NCI-H2196 treated with DMSO at 0.1 percent for 48 hours (cell line): ENCODE measurements around the gene ADGB.
"Not testable (repeated sequence)": the region's sequence is repeated elsewhere in the genome, so short reads cannot be mapped to it uniquely, and the experiment has no call there.

Experiments
- DNase-seq: peaks from one replicate; lab custom pipeline; 2025; ENCODE audit not compliant: unreplicated experiment; lab: John Stamatoyannopoulos, UW

ADGB gene

DNA sequence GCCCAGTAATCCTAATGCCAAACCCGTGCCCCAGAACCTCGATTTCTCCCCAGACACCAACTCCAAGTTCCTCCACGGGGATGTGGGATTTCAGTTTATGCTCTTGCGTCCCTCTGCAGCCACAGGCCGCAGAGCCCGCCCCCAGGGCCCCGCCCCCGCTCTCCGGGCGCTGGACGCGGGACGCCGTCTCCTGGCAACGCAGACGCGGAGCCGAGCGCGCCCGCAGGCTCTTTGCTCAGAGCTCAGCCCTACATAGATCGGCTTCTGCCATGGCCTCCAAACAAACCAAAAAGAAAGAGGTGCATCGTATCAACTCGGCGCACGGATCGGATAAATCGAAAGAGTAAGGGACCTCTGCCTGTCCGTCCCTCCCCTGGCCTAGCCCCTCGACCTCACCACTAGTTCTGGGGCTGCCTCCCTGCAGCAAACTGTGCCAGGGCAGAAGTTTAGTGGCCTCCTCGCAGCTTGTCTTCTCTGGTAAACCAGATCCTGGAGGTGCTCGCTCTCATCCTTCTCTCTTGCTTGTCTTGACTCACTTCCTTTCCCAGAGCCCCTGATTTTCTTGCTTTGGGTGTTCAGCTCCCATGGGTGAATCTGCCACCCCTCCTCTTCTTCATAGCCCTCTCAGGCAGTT, at the start of gene ADGB:
ADGB (plus strand) TSS at position 201 of the 634 bp plus-strand sequence; CDS start at position 270, 69 bp downstream.
- no peak for DNase-seq

- no peak for DNase-seq
Measured at GRCh38 chr6:146550911-146551310, 47.9 kb upstream of the ADGB start.

DNA sequence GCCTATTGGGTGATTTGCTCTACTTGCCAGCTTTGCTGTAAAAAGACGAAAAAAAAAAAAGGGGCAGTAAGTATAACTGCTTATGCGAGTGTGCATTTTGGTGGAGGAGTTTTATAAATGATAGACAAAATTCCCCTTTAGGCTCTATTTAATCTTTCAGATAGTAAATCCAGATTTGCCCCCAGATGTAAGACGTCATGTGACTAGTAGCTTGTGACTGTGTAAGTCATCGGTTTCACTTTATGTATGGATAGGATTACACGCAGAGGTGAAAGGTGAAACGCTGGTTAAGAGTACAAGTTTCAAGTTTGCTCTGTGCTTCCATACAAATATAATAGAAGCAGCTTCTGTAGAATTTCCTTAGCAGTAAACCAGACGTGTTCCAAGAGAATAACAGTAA, 47.2 kb upstream of the ADGB start:
- no peak for DNase-seq

GRCh38 chr6:146553377-146554135, 45.2 kb upstream of the ADGB start:
- DNase-seq = no peak

- DNase-seq = no peak
Measured at GRCh38 chr6:146560607-146561006, 38.2 kb upstream of the ADGB start.

DNA sequence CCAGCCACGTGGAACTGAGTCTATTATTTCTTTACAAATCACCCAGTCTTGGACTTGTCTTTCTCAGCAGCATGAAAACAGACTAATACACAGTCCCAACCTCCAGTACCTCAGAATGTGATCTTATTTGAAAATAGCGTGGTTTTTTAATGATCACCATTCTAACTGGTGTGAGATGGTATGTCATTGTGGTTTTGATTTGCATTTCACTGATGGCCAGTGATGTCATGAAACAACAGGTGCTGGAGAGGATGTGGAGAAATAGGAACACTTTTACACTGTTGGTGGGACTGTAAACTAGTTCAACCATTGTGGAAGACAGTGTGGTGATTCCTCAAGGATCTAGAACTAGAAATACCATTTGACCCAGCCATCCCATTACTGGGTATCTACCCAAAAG, 32.1 kb upstream of the ADGB start:
- not testable (repeated sequence) for DNase-seq

DNA sequence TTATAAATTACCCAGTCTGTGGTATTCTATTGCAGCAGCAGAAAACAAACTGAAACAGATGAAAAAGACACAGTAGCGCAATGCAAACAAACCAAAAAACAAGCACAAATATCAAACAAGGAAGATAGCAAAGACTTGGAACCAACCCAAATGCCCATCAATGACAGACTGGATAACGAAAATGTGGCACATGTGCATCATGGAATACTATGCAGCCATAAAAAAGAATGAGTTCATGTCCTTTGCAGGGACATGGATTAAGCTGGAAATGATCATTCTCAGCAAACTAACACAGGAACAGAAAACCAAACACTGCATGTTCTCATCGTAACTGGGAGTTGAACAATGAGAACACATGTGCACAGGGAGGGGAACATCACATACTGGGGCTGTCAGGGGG, 30.2 kb upstream of the ADGB start:
- not testable (repeated sequence) for DNase-seq

DNA sequence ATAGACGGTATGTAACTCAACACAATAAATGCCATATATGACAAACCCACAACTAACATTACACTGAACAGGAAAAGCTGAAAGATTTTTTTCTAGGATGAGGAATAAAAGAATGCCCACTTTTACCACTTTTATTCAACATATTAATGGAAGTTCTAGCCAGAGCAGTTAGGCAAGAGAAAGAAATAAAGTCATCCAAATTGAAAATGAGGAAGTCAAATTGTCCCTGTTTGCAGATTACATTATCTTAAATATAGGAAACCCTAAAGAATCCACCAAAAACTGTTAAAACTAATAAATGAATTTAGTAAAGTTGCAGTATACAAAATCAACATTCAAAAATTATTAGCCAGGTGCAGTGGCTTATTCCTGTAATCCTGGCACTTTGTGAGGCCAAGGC, 24.6 kb upstream of the ADGB start:
- no peak for DNase-seq

DNA sequence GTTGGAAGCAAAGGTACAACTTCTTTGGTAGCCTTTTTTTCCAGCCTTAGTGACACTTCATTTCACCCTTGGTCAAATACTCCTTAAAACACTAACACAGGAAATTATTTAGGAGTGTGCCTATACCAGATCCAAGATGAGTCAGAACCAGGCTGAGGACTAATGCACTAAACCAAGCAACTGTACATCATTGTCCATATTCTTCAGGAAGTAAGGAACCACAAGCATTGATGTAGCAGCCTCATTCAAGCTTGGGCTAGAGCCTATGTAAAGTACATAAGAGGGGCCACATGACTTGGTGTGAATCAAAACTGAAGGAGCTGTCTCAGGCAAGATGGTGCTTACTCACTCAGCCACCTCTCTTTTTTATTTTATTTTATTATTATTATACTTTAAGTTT, 20.7 kb upstream of the ADGB start:
- no peak for DNase-seq

DNA sequence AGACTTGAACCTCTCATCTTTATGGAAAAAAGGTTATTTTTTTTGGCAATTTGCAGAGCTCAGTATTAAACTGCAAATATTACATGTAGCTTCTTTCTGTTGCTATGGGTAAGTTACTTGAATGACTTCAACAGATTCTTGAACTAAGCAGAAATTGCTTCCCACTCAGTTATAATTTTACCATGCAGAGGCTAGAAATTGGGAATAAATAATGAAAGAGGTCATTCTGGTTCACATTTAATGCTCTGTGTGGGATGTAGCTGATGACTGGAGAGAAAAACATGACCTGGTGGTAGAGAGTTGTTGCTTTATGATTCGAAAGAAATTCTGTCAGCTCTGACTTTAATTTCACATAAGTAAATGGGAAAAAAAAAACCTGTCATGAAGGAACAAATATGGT, 16.8 kb upstream of the ADGB start:
- no peak for DNase-seq

DNA sequence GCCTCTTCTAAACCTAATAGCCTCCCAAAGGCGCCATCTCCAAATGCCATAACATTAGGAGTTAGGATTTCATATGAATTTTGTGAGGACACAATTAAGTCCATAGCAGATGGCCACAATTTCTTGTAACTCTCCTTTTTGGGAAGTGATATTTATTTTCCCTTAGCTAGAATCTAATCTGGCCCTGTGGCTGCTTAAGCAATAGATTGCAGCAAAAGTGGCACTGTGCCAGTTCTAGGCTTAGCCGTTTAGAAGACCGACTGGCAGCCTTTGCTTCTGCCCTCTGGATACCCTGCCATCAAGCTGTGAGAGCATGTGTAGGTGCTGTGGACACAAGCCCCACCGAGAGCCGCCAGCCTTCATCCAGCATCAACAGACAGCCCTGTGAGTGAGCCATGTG, 15.9 kb upstream of the ADGB start:
- no peak for DNase-seq

DNA sequence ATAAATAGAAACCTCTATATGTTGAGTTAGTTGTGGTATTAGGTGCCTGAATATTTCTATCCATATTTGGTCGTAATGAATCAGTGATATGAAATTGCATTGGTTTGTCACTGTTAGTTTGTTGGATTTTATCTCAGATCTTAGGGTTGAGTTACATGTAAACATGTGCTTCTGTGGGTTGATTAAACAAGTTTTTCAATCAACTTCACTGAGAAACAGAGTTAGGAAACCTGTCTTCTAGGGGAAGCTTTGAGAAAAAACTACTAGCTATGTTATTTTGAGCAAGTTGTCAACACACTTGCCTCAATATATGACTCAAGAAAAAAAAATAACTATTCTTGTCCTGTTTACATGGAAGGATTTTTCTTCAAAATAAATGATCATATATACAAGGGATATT, 14.8 kb upstream of the ADGB start:
- no peak for DNase-seq

- no peak for DNase-seq
Measured at GRCh38 chr6:146587459-146587858, 11.3 kb upstream of the ADGB start.

DNA sequence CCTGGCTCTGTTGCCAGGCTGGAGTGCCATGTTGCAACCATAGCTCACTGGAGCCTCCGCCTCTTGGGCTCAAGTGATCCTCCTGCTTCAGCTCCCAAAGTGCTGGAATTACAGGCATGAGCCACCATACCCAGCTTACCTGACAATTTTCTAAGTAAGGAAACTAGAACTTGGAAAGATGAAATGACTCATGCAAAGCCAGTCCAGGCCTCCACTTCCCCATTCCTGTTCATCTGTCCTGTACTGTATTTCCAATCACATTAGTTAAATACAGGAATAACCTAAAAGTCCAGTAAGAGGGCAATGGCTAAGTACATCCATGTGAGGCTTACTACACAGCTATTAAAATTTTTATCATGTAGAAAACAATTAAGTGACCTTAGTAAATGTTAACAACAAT, 8.3 kb upstream of the ADGB start:
- DNase-seq = no peak

DNA sequence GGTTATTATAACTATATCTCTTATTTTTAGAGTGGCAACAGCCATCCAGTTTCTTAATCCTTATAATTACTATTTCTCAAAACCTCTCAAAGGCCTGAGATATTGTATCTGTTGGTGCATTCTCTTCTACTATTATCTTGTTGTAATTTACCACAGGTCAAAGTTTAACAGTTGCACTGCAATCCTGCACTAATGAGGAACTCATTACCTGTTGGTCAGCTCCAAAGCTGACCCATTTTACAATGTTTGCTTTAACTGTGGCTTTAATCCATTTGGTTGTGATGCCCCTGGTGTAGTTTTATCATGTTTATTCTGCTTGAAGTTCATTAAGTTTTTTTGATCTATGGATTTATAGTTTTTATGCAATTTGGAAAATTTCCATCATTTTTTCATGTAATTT, 6.3 kb upstream of the ADGB start:
- no peak for DNase-seq

GRCh38 chr6:146593986-146594385, 4.8 kb upstream of the ADGB start:
- DNase-seq = no peak

GRCh38 chr6:146594495-146594894, 4.3 kb upstream of the ADGB start:
- DNase-seq = no peak

- DNase-seq = no peak
Measured at GRCh38 chr6:146595972-146596731, 2.6 kb upstream of the ADGB start.

DNA sequence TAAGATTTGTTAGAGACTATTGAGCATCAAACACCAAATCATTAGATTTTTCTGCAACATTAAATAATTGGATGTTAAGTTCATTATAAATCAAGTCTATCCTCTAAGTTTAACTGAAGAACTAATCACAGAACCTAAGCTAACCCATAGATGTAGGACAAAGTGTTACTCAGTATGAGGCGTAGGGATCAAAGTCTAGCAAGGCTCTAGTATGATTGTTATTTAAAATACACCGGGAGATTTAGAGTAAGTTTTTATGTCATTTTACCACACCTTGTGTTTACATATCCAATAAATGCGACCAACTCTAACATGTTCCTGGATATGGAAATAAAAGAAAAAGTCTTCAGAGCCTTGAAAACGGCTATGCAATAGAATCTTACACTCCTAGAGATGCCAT, 2.6 kb downstream of the ADGB start:
- DNase-seq = no peak

GRCh38 chr6:146602526-146602925, 3.8 kb downstream of the ADGB start:
- DNase-seq = no peak

GRCh38 chr6:146613947-146614346, 15.2 kb downstream of the ADGB start:
- no peak for DNase-seq

GRCh38 chr6:146620655-146621054, 21.9 kb downstream of the ADGB start:
- no peak for DNase-seq
